CD14-positive monocyte (primary cell): Measurements from ENCODE around the gene BANK1. TPM values are rescaled to one million over a fixed set of nuclear protein-coding genes. Genes with fewer than 3 reads are reported as not detected.

ENCODE experiments used
- DNase-seq, 3 donors: peaks; one replicate each; pipeline ENCODE4 v3.0.0-alpha.2; 2011 to 2022
- H2AFZ ChIP-seq: 2 replicates; pipeline ENCODE4 v1.6.0; 2012; ENCODE audit warnings: mild to moderate bottlenecking, low read depth, low read length, inconsistent platforms; ENCODE audit not compliant: insufficient read depth, poor library complexity, severe bottlenecking
- H3K27ac ChIP-seq, 2 donors: 1 replicate in 1 of 2; 2 replicates in 1 of 2; pipeline ENCODE4 v1.5.1; 2012 to 2013; ENCODE audit warnings: low read length in 2 of 2, control low read depth in 1 of 2, inconsistent platforms in 1 of 2, low read depth in 1 of 2, mild to moderate bottlenecking in 1 of 2
- H3K27me3 ChIP-seq, 2 donors: one replicate each; pipeline versions ENCODE4 v1.6.0 to v1.6.1; 2011 to 2013; ENCODE audit warnings: low read length in 2 of 2; ENCODE audit not compliant: control insufficient read depth in 2 of 2, insufficient read depth in 2 of 2
- H3K36me3 ChIP-seq, 2 donors: replicated peaks in 1 of 2; 1 replicate in 1 of 2; 2 replicates in 1 of 2; pipeline versions ENCODE4 v1.5.1 to v1.6.1; 2012 to 2013; ENCODE audit warnings: low read length in 2 of 2, control low read depth in 1 of 2, inconsistent platforms in 1 of 2, mild to moderate bottlenecking in 1 of 2; ENCODE audit not compliant: insufficient read depth in 2 of 2, control insufficient read depth in 1 of 2
- H3K4me1 ChIP-seq, 2 donors: 1 replicate in 1 of 2; 2 replicates in 1 of 2; pipeline versions ENCODE4 v1.5.1 to v1.6.1; 2012 to 2013; ENCODE audit warnings: low read length in 2 of 2, control low read depth in 1 of 2, inconsistent platforms in 1 of 2, mild to moderate bottlenecking in 1 of 2, moderate library complexity in 1 of 2; ENCODE audit not compliant: insufficient read depth in 2 of 2, control insufficient read depth in 1 of 2
- H3K4me2 ChIP-seq: replicated peaks from 2 replicates; pipeline ENCODE3; 2012; ENCODE audit warnings: low read length, moderate library complexity, mild to moderate bottlenecking; ENCODE audit not compliant: poor library complexity, severe bottlenecking; ENCODE audit errors: extremely low read depth
- H3K4me3 ChIP-seq, 3 experiments: fragments of 200-600 bp in 1 of 3; sonication (generic) in 1 of 3; replicated peaks in 1 of 3; 1 replicate in 2 of 3; 2 replicates in 1 of 3; pipeline ENCODE4 v1.5.1; 2011 to 2013; ENCODE audit warnings: low read length in 3 of 3, mild to moderate bottlenecking in 3 of 3, control low read depth in 2 of 3, low read depth in 2 of 3, inconsistent platforms in 1 of 3, moderate library complexity in 1 of 3
- H3K79me2 ChIP-seq: 2 replicates; pipeline ENCODE4 v1.6.0; 2012; ENCODE audit warnings: mild to moderate bottlenecking, control low read depth, inconsistent platforms, low read length, moderate library complexity; ENCODE audit not compliant: insufficient read depth
- H3K9ac ChIP-seq: 2 replicates; pipeline ENCODE4 v1.6.0; 2017; ENCODE audit warnings: low read length, mild to moderate bottlenecking; ENCODE audit not compliant: insufficient read depth, poor library complexity, severe bottlenecking
- H3K9me3 ChIP-seq, 2 donors: replicated peaks in 1 of 2; 1 replicate in 1 of 2; 2 replicates in 1 of 2; pipeline versions ENCODE4 v1.5.1 to v1.6.1; 2012 to 2013; ENCODE audit warnings: low read length in 2 of 2, control low read depth in 1 of 2; ENCODE audit not compliant: control insufficient read depth in 1 of 2, insufficient read depth in 1 of 2
- H4K20me1 ChIP-seq: 2 replicates; pipeline ENCODE4 v1.6.0; 2012; ENCODE audit warnings: mild to moderate bottlenecking, low read length, control low read depth, moderate library complexity; ENCODE audit not compliant: insufficient read depth
- H3K27ac Mint-ChIP-seq, 7 donors: one replicate each; pipeline ENCODE4 v1.8.0; 2020; ENCODE audit warnings: mild to moderate bottlenecking in 7 of 7, mixed read lengths in 7 of 7, moderate library complexity in 6 of 7, inconsistent platforms in 2 of 7
- H3K27me3 Mint-ChIP-seq, 3 donors: one replicate each; pipeline ENCODE4 v1.8.0; 2021 to 2022; ENCODE audit warnings: low read depth in 3 of 3, mild to moderate bottlenecking in 3 of 3, mixed read lengths in 3 of 3, moderate library complexity in 3 of 3, inconsistent platforms in 1 of 3
- H3K36me3 Mint-ChIP-seq, 2 donors: one replicate each; pipeline ENCODE4 v1.8.0; 2020; ENCODE audit warnings: mixed read lengths in 2 of 2, inconsistent platforms in 1 of 2, mild to moderate bottlenecking in 1 of 2
- H3K4me1 Mint-ChIP-seq: one replicate; pipeline ENCODE4 v1.8.0; 2020; ENCODE audit warnings: mild to moderate bottlenecking, mixed read lengths
- H3K4me3 Mint-ChIP-seq, 2 donors: one replicate each; pipeline ENCODE4 v1.8.0; 2020; ENCODE audit warnings: mild to moderate bottlenecking in 2 of 2, mixed read lengths in 2 of 2, moderate library complexity in 1 of 2
- H3K9me3 Mint-ChIP-seq, 7 donors: one replicate each; pipeline ENCODE4 v1.8.0; 2020 to 2022; ENCODE audit warnings: mixed read lengths in 7 of 7, mild to moderate bottlenecking in 6 of 7, moderate library complexity in 6 of 7, inconsistent platforms in 2 of 7
- WGBS: methylation state at CpG from one replicate; pipeline ENCODE4 v1.1.5; 2013; ENCODE audit warnings: missing lambda C conversion rate; ENCODE audit not compliant: insufficient coverage; 5-methylcytosine and 5-hydroxymethylcytosine counted together
- intact Hi-C, 2 donors: fragments of 100-400 bp; cut with micrococcal nuclease; formaldehyde crosslinking; loops; one replicate each; pipeline versions ENCODE4 v1.15.0 to v1.15.1; 2023
- polyA plus RNA-seq, 3 donors: library from polyadenylated mRNA; depleted of rRNA in 1 of 3; unstranded in 2 of 3; stranded (reverse) in 1 of 3; fragments of 300-500 nt in 2 of 3; fragments of >200 nt in 1 of 3; fragmentation: Illumina TruSeq in 2 of 3; gene quantifications; 1 replicate in 2 of 3; 2 replicates in 1 of 3; pipeline ENCODE4 v1.2.3, GENCODE V29; 2012 to 2021
- TF ChIP-seq, protein P1 (sequence below): fragments of 200-600 bp; IDR thresholded peaks from one replicate; pipeline ENCODE4 v1.8.0; 2022; ENCODE audit warnings: antibody characterized with exemption, mild to moderate bottlenecking

Gene BANK1
- polyA plus RNA-seq, 3 donors: 2.6 to 5.2 (median 2.9) TPM

DNA sequence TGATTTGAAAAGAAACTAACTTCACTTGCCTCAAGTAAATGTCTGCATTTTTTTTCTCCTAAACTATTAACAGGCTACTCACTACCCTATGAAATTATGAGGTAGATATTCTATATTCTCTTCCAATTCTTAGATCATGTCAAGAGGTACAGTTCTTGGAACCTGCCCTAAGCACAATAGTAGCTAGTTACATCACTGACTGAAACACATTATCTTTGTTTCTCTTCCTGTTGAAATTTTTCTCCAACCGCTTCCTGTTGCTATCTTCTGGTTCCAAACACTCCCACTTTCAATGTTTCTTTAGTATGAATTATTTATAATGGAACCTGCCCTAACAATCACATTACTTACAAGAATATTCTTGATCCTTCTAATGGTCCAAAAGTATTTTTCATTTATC is 5.0 kb upstream of the BANK1 start:
- Mint-ChIP-seq H3K4me1 (peaks cover 10% of the 10 kb centered on the region), H3K4me3 (no peak overlapping the region), H3K27me3 (peaks cover 0 to 2% (median 0%) of the 10 kb centered on the region in 3 donors), H3K27ac (no peak overlapping the region), H3K9me3 (peaks cover 0 to 4% (median 2%) of the 10 kb centered on the region in 7 donors), H3K36me3 (no peaks in the 10 kb centered on the region)
- Histone ChIP-seq H3K9ac (no peak overlapping the region), H3K79me2 (no peaks in the 10 kb centered on the region), H3K27me3 (no peaks in the 10 kb centered on the region), H3K9me3 (no peaks in the 10 kb centered on the region), H2AFZ (no peak overlapping the region), H3K27ac (no peak overlapping the region), H4K20me1 (no peaks in the 10 kb centered on the region), H3K4me2 (no peak overlapping the region), H3K36me3 (no peaks in the 10 kb centered on the region), H3K4me1 (peaks cover 0 to 3% of the 10 kb centered on the region in 2 donors), H3K4me3 (no peak overlapping the region)
- intact Hi-C loops: no loop called here
- no peak for DNase-seq
- WGBS: no CpG with 5 or more reads among the region's 1 CpG
- TF ChIP-seq, protein P1, sequence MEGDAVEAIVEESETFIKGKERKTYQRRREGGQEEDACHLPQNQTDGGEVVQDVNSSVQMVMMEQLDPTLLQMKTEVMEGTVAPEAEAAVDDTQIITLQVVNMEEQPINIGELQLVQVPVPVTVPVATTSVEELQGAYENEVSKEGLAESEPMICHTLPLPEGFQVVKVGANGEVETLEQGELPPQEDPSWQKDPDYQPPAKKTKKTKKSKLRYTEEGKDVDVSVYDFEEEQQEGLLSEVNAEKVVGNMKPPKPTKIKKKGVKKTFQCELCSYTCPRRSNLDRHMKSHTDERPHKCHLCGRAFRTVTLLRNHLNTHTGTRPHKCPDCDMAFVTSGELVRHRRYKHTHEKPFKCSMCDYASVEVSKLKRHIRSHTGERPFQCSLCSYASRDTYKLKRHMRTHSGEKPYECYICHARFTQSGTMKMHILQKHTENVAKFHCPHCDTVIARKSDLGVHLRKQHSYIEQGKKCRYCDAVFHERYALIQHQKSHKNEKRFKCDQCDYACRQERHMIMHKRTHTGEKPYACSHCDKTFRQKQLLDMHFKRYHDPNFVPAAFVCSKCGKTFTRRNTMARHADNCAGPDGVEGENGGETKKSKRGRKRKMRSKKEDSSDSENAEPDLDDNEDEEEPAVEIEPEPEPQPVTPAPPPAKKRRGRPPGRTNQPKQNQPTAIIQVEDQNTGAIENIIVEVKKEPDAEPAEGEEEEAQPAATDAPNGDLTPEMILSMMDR: no peak

DNA sequence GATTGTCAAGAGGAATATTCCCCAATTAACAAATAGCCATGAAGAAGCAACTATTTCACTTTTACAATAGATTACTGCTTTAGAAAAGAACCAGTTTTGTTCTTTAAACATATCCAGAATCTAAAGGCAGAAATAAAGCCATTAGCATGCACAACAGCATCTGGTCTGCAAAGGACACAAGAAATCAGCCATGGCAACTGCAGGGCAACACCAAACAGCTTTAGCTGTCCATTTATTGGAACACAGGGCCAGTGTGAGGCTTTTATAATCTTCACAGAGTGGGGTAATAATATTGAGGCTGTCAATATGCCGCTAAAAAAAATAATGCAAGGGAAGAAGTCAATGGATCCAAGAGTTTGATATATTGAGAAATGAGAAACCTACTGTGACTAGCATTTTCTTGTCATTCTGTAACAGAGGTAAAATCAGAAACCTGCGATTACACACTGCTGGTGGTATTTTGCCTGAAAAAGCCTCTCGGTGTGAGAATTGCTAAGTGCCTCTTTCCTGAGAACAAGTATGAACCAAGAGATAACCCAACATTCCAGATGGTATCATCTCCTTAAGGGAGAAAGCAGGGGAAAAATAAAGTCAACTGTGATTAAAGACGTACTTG is 2.7 kb upstream of the BANK1 start:
- intact Hi-C loops: no loop called here
- peaks cover 22% of the 10 kb centered on the region for H3K4me1 Mint-ChIP-seq
- H3K27ac ChIP-seq: no peak overlapping the region
- peaks cover 0 to 2% (median 0%) of the 10 kb centered on the region in 3 donors for H3K27me3 Mint-ChIP-seq
- H3K79me2 ChIP-seq: no peaks in the 10 kb centered on the region
- no peaks in the 10 kb centered on the region for H3K36me3 ChIP-seq
- H3K36me3 Mint-ChIP-seq: no peaks in the 10 kb centered on the region
- H3K4me3 Mint-ChIP-seq: no peak overlapping the region
- no peaks in the 10 kb centered on the region for H3K9me3 ChIP-seq
- DNase-seq: no peak
- H2AFZ ChIP-seq: no peak overlapping the region
- no peaks in the 10 kb centered on the region for H4K20me1 ChIP-seq
- TF ChIP-seq, protein P1: no peak
- peaks cover 12 to 19% of the 10 kb centered on the region in 2 donors for H3K4me1 ChIP-seq
- H3K4me3 ChIP-seq: no peak overlapping the region
- no peak overlapping the region for H3K4me2 ChIP-seq
- no peak overlapping the region for H3K9ac ChIP-seq
- WGBS: 80% methylated on average over 1 of the region's 4 CpGs
- H3K27me3 ChIP-seq: no peaks in the 10 kb centered on the region
- peaks cover 0 to 4% (median 2%) of the 10 kb centered on the region in 7 donors for H3K9me3 Mint-ChIP-seq
- no peak overlapping the region for H3K27ac Mint-ChIP-seq
